HEK293 (cell line): ENCODE data around the gene HID1.

Experiments
- CTCF ChIP-seq: fragments of 450-650 bp; formaldehyde crosslinking; IDR thresholded peaks from 2 replicates; pipeline ENCODE4 v1.5.1; 2016; ENCODE audit warnings: missing biosample characterization, missing genetic modification characterization
- GLIS1 ChIP-seq: fragments of 450-650 bp; formaldehyde crosslinking; IDR thresholded peaks from 2 replicates; pipeline ENCODE4 v1.5.1; 2016; ENCODE audit warnings: missing biosample characterization, missing genetic modification characterization
- KLF16 ChIP-seq: fragments of 450-650 bp; formaldehyde crosslinking; IDR thresholded peaks from 2 replicates; pipeline ENCODE4 v1.5.1; 2017; ENCODE audit warnings: missing biosample characterization, missing genetic modification characterization
- REST ChIP-seq: fragments of 450-650 bp; formaldehyde crosslinking; IDR thresholded peaks from 2 replicates; pipeline ENCODE4 v1.5.1; 2016; ENCODE audit warnings: missing biosample characterization, missing genetic modification characterization
- SP7 ChIP-seq: fragments of 450-650 bp; formaldehyde crosslinking; IDR thresholded peaks from 2 replicates; pipeline ENCODE4 v1.5.1; 2016; ENCODE audit warnings: missing biosample characterization, missing genetic modification characterization
- ZBTB1 ChIP-seq: fragments of 450-650 bp; formaldehyde crosslinking; IDR thresholded peaks from 2 replicates; pipeline ENCODE4 v1.5.1; 2016; ENCODE audit warnings: missing biosample characterization, missing genetic modification characterization
- ZBTB17 ChIP-seq: fragments of 450-650 bp; formaldehyde crosslinking; IDR thresholded peaks from 2 replicates; pipeline ENCODE4 v1.5.1; 2016; ENCODE audit warnings: missing biosample characterization, missing genetic modification characterization
- ZNF133 ChIP-seq: fragments of 450-650 bp; formaldehyde crosslinking; IDR thresholded peaks from 2 replicates; pipeline ENCODE4 v1.5.1; 2016; ENCODE audit warnings: missing biosample characterization, missing genetic modification characterization
- ZNF140 ChIP-seq: fragments of 450-650 bp; formaldehyde crosslinking; IDR thresholded peaks from 2 replicates; pipeline ENCODE4 v1.5.1; 2016; ENCODE audit warnings: missing biosample characterization, missing genetic modification characterization
- ZNF416 ChIP-seq: fragments of 450-650 bp; formaldehyde crosslinking; IDR thresholded peaks from 2 replicates; pipeline ENCODE4 v1.5.1; 2016; ENCODE audit warnings: missing biosample characterization, missing genetic modification characterization
- ZNF580 ChIP-seq: fragments of 450-650 bp; formaldehyde crosslinking; IDR thresholded peaks from 2 replicates; pipeline ENCODE4 v1.5.1; 2016; ENCODE audit warnings: missing biosample characterization, missing genetic modification characterization
- ZNF600 ChIP-seq: fragments of 450-650 bp; formaldehyde crosslinking; IDR thresholded peaks from 2 replicates; pipeline ENCODE4 v1.5.1; 2016; ENCODE audit warnings: missing biosample characterization, missing genetic modification characterization
- ZNF785 ChIP-seq: fragments of 450-650 bp; formaldehyde crosslinking; IDR thresholded peaks from 2 replicates; pipeline ENCODE4 v1.5.1; 2016; ENCODE audit warnings: missing biosample characterization, missing genetic modification characterization
- TF ChIP-seq, protein P1 (sequence below): IDR thresholded peaks from 2 replicates; pipeline ENCODE4 v1.6.1; 2011; ENCODE audit warnings: mild to moderate bottlenecking, low read depth, low read length, borderline replicate concordance

DNA sequence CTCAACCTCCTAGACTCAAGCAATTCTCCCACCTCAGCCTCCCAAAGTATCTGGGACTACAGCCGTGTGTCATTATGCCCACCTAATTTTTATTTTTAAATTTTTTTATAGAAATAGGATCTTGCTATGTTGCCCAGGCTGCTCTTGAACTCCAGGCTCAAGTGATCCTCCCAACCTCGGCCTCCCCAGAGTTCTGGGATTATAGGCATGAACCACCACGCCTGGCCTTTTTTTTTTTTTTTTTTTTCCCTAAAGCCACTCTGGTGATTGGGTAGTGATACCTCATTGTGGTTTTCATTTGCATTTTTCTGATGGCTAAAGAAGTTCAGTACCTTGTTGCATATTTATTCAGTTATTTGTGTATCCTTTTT lies 13.6 kb upstream of the HID1 start:
- TF ChIP-seq ZBTB1: no peak
- TF ChIP-seq ZNF600 (tag by site-specific recombination): no peak
- no peak for TF ChIP-seq ZNF133 (tag by site-specific recombination)
- TF ChIP-seq, protein P1, sequence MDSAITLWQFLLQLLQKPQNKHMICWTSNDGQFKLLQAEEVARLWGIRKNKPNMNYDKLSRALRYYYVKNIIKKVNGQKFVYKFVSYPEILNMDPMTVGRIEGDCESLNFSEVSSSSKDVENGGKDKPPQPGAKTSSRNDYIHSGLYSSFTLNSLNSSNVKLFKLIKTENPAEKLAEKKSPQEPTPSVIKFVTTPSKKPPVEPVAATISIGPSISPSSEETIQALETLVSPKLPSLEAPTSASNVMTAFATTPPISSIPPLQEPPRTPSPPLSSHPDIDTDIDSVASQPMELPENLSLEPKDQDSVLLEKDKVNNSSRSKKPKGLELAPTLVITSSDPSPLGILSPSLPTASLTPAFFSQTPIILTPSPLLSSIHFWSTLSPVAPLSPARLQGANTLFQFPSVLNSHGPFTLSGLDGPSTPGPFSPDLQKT: no peak
- TF ChIP-seq ZNF140 (tag by site-specific recombination): no peak
- no peak for TF ChIP-seq ZNF580 (tag by site-specific recombination)
- no peak for TF ChIP-seq ZNF785 (tag by site-specific recombination)
- no peak for TF ChIP-seq SP7 (tag by site-specific recombination)
- TF ChIP-seq REST: no peak
- no peak for TF ChIP-seq ZBTB17 (tag by site-specific recombination)
- no peak for TF ChIP-seq ZNF416 (tag by site-specific recombination)
- no peak for TF ChIP-seq GLIS1
- TF ChIP-seq KLF16 (tag by site-specific recombination): no peak
- TF ChIP-seq CTCF (tag by site-specific recombination): no peak
